ENCODE data around the gene APCDD1L.
"Not testable (repeated sequence)": the region's sequence is repeated elsewhere in the genome, so short reads cannot be mapped to it uniquely, and the experiment has no call there.

GRCh38 chr20:58542034-58542410 lies 26.8 kb upstream of the APCDD1L start:
- not testable (repeated sequence) for TF ChIP-seq EZH2phosphoT487 (IDR thresholded peaks at IDR 0.05; ENCODE audit: borderline replicate concordance)
- TF ChIP-seq, protein P1, sequence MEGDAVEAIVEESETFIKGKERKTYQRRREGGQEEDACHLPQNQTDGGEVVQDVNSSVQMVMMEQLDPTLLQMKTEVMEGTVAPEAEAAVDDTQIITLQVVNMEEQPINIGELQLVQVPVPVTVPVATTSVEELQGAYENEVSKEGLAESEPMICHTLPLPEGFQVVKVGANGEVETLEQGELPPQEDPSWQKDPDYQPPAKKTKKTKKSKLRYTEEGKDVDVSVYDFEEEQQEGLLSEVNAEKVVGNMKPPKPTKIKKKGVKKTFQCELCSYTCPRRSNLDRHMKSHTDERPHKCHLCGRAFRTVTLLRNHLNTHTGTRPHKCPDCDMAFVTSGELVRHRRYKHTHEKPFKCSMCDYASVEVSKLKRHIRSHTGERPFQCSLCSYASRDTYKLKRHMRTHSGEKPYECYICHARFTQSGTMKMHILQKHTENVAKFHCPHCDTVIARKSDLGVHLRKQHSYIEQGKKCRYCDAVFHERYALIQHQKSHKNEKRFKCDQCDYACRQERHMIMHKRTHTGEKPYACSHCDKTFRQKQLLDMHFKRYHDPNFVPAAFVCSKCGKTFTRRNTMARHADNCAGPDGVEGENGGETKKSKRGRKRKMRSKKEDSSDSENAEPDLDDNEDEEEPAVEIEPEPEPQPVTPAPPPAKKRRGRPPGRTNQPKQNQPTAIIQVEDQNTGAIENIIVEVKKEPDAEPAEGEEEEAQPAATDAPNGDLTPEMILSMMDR (conservative IDR thresholded peaks at IDR 0.05; ENCODE audit: low read length) = not testable (repeated sequence)

Data from Loucy (cell line).